ENCODE measurements around the gene CDK7.
A peak's percentile ranks its signal among the peaks of the same experiment; 100 is the strongest.

The CDK7 gene

DNA sequence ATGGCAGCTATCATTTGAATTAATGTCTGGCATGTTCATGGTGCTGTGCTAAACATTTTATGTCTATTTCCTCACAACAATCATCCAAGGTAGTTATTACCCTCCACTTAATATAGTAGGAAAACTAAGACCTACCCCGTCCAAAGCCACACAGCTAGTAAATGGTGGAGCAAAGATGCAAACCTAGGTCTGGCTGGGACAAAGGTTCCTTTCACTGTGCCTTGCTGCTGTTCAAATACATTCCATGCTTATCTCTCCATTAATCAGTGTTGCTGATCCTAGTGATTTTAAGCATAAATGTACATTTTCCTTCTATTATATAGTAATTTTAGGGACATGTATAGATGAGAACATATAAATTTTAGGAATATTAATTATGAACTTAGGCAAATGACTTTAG lies 59.2 kb downstream of the CDK7 start:
- no peak for DNase-seq (ENCODE audit: low spot score)

- peak; percentile 36 for DNase-seq (ENCODE audit: low spot score)
Measured at GRCh38 chr5:69295088-69295754, 60.5 kb downstream of the CDK7 start.

DNA sequence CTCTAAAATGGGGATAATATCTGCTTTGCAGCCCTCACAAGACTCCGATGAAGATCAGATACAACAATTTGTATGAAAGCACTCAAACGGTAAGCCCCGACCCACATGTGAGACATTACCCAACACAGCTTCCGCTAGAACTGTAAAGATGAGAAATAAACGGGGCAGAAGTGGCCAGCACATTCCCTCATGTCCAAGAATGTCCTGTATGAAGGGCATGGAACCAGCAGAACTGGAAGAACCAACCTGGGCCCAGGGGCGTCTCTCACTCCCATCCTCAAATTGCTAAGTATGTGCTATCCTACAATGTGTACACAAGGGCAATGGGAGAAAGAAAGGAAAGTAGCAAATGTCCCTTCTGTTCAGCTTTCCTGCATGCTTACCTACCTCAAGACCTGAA lies 64.9 kb downstream of the CDK7 start:
- no peak for DNase-seq (ENCODE audit: low spot score)

- no peak for DNase-seq (ENCODE audit: low spot score)
Measured at GRCh38 chr5:69300537-69301203, 66.0 kb downstream of the CDK7 start.

- no peak for DNase-seq (ENCODE audit: low spot score)
Measured at GRCh38 chr5:69305512-69305911, 70.8 kb downstream of the CDK7 start.

- DNase-seq (ENCODE audit: low spot score) = no peak
Measured at GRCh38 chr5:69308046-69308553, 73.4 kb downstream of the CDK7 start.

- no peak for DNase-seq (ENCODE audit: low spot score)
Measured at GRCh38 chr5:69309380-69309779, 74.7 kb downstream of the CDK7 start.

DNA sequence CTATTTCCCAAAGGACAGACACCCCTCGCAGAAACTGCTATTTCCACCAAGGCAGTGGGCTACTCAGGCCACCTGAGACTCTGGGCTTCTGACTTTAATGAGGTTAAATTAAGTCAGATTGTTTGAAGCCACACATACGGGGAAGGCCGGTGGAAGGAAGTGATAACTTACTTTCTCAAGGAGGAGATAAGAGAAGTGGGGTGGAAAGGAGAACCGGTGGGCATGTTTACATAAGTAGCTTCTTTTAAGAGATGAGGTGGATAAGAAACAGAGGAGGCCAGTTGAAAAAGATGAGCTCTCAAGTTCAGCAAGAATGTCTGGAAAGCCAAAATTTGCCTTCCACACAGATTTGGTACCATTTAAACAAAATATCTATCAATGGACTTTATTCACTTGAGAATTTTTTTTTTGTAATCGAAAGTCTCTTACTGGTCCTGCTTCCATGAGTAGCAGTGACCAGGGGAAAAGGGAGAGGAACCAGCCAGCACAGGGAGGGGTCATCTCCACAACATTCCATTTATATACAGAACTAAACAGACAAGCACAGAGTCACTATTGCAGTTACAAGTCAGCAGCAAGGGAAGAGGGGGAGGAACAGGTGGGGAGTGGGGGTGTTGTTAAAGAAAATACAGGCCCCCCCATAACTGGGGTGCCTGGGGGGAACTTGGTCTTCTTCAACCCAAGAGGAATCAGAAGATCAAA lies 77.9 kb downstream of the CDK7 start:
- DNase-seq (ENCODE audit: low spot score) = no peak

DNA sequence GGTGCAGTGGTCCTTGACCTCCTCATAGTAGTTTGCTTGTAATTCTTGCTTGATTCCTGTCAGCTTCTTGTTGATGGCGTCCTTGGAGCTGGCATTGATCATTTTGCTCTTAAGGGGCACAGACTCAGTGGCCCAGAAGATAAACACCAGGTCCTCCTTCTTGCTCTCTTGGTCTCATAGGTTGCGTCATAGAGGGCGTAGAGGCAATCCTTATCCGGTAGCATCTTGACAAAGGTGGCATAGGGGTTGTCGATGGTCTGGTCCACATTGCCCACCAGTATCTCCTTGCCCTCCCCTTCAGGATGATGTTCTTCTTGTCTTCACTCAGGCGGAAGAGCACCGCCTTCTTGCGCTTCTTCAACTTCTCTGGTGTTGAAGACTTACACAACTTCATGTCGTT lies 78.7 kb downstream of the CDK7 start:
- DNase-seq (ENCODE audit: low spot score) = no peak

DNA sequence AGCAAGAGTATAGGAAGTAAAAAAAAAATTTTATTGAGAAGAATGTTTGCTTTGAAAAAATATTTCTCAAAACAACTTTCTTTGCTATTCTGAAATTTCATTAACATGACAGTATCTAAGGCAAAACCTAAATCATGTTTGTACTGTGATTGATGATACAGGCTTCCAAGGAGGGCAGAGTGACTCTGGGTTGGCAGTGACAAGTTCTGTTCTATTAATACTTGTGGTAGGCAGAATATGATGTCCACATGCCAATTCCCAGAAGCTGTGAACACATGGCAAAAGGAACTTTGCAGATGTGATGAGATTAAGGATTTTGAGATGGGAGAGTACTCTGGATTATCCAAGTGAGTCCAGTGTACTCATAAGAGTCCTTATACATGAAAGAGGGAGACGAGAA lies 81.3 kb downstream of the CDK7 start:
- no peak for DNase-seq (ENCODE audit: low spot score)

GRCh38 chr5:69317391-69317790 lies 82.7 kb downstream of the CDK7 start:
- DNase-seq (ENCODE audit: low spot score) = no peak

DNA sequence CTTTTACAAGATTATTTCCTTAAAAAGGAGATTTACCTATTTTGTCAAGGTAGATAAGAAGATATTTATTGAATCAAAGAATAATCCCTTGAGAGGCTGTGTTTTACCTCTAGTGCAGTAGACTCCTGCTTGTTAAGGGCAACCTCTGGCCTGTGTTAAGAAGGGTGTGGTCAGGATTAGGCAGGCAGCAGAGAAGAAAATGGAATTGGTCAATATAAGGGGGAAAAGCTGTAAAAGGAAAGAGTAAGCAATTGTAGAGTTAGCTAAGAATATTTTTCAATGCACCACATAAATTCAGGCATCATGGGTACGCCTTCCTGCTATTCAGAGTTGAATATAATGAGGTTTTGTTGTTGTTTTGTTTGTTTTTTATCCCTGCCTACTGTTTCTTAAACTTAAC lies 91.7 kb downstream of the CDK7 start:
- DNase-seq (ENCODE audit: low spot score) = no peak

All from GM03348 (cell line).